ENCODE results near the gene CERK.

Gene CERK

DNA sequence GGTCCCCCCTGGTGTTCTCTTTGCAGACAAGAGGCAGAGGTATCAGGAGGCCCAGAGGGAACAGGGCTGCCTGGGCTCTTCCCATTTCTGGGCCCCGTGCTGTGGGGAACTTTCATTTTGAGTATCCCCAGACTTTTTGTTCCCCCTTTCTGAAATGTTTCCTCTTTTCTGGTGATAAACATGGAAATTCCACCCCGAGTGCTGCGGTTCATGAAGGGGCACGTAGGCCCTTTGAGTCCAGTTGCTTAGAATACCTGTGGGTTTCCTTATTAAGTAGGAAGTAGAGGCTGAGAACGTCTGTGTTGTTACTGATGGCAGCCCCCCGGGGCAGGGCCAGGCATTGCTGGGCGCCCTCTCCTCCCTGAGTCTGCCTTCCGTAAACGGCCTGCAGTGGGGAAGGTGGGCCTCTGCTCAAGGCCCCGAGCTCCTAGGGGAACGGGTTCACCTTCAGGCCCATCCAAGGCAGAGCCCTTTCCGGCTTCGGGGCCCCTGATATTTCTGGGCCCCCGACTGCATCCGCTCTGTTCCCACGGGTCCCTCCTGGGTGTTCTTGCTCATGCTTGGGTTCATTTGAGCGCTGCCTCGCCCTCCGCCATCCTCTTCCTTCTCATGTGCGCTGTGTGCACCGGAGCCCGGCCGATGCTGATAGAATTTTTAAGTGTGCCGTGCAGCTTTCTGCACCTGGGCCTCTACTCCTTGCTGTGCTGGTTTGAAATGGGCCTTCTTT, 36.4 kb upstream of the CERK start:
- no peak overlapping the region for H3K4me3 ChIP-seq (ENCODE audit: low read length)
- H3K36me3 ChIP-seq (ENCODE audit: insufficient read depth, low read length), result peaks cover 2% of the 10 kb centered on the region
- no peaks in the 10 kb centered on the region for H3K9me3 ChIP-seq (ENCODE audit: low read length)
- H3K4me1 ChIP-seq (ENCODE audit: insufficient read depth, low read length), result no peaks in the 10 kb centered on the region
- no peak overlapping the region for H2AFZ ChIP-seq (ENCODE audit: low read depth, low read length)
- H3K27me3 ChIP-seq (ENCODE audit: insufficient read depth, low read length), result no peaks in the 10 kb centered on the region

DNA sequence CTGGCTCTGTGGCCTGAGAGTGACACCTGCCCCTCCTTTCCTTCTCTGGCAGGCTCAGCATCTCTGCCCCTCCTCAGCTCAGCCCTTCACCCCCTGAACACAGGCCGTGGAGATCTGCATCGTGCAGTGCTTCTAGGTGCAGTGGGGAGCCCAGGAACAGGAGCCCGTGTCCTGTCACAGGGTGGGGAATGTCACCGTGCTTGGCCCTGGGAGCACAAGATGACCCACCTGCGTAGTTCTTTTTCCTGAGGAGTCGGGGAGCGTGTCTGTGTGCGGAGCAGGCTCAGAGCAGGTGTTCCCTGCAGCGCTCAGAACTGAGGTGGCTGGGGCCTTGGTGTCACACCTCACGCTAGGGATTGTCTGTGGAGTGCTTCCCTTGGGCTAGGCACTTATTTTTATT, 35.0 kb upstream of the CERK start:
- Histone ChIP-seq H3K9me3 (ENCODE audit: low read length) (no peaks in the 10 kb centered on the region), H3K36me3 (ENCODE audit: insufficient read depth, low read length) (peaks cover 2% of the 10 kb centered on the region)

DNA sequence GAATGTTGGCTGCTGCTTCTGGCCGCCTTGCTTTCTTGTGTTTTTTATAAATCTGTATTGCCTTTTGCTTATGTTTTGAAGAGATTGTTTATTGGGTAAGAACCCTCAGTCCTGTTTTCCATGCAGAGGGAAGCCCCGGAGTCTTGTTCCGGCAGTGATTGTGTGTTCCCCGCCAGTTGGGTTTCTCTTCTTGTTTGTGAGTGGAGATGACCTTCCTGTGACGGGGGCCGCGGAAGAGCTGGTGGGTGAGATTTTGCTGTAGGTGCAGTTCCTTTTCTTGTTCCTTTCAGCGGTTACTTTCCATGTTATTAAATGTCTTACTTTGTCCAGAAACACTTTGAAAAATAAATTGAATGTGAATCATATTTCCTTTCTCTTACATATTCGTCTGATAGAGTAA, 32.7 kb upstream of the CERK start:
- Histone ChIP-seq H2AFZ (ENCODE audit: low read depth, low read length) (no peak overlapping the region), H3K36me3 (ENCODE audit: insufficient read depth, low read length) (peaks cover 2% of the 10 kb centered on the region), H3K4me1 (ENCODE audit: insufficient read depth, low read length) (no peaks in the 10 kb centered on the region), H3K4me3 (ENCODE audit: low read length) (no peak overlapping the region), H3K9me3 (ENCODE audit: low read length) (no peaks in the 10 kb centered on the region), H3K27me3 (ENCODE audit: insufficient read depth, low read length) (no peaks in the 10 kb centered on the region)

More for the DNA sequence above, 35.0 kb upstream of the CERK start:
- Histone ChIP-seq H3K4me3 (ENCODE audit: low read length) (no peak overlapping the region), H2AFZ (ENCODE audit: low read depth, low read length) (no peak overlapping the region), H3K4me1 (ENCODE audit: insufficient read depth, low read length) (no peaks in the 10 kb centered on the region), H3K27me3 (ENCODE audit: insufficient read depth, low read length) (no peaks in the 10 kb centered on the region)

DNA sequence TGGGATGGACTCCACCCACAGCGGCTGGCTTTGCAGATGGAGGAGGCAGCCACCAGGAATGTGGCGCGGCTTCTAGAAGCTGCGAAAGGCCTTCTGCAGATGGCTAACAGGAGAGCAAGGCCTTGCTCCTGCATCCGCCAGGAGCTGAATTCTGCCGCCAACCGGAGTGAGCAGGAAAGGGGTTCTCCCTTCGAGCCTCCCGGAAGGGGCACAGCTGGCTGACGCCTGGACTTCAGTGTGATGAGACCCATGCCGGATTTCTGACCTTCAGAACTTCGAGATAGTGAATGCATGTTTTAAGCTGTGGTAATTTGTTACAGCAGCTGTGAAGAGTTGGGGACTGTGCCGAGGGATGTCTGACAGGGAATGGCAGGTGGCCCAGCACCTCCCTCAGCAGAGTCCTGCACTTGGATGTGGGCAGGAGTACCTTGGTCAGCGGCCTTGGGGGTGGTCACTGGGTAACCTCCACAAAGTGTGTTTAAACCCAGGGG, 32.1 kb upstream of the CERK start:
- no peak overlapping the region for H3K4me3 ChIP-seq (ENCODE audit: low read length)
- no peak overlapping the region for H2AFZ ChIP-seq (ENCODE audit: low read depth, low read length)
- no peaks in the 10 kb centered on the region for H3K4me1 ChIP-seq (ENCODE audit: insufficient read depth, low read length)
- peaks cover 2% of the 10 kb centered on the region for H3K36me3 ChIP-seq (ENCODE audit: insufficient read depth, low read length)
- H3K9me3 ChIP-seq (ENCODE audit: low read length), result no peaks in the 10 kb centered on the region
- no peaks in the 10 kb centered on the region for H3K27me3 ChIP-seq (ENCODE audit: insufficient read depth, low read length)

DNA sequence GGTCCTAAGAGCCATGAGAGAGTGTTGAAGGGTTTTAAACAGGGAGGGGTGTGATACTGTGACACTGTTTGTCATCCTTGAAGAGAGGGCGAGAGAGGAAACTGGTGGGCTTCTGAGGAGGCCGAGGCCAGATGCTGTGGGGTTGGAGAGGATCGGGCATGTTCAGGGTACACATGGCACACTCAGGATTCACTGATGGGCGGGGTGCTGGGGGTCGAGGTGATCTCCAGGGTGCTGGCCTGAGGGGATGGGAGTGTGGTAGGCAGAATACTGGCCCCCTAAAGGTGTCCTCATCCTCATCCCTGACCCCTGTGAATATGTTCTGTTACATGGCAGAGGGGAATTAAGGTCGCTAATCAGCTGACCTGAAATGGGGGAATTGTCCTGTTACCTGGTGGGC, 31.7 kb upstream of the CERK start:
- H3K4me1 ChIP-seq (ENCODE audit: insufficient read depth, low read length), result no peaks in the 10 kb centered on the region
- H3K27me3 ChIP-seq (ENCODE audit: insufficient read depth, low read length), result no peaks in the 10 kb centered on the region
- H3K36me3 ChIP-seq (ENCODE audit: insufficient read depth, low read length), result peaks cover 4% of the 10 kb centered on the region
- H3K4me3 ChIP-seq (ENCODE audit: low read length), result no peak overlapping the region
- H2AFZ ChIP-seq (ENCODE audit: low read depth, low read length), result no peak overlapping the region
- H3K9me3 ChIP-seq (ENCODE audit: low read length), result no peaks in the 10 kb centered on the region

DNA sequence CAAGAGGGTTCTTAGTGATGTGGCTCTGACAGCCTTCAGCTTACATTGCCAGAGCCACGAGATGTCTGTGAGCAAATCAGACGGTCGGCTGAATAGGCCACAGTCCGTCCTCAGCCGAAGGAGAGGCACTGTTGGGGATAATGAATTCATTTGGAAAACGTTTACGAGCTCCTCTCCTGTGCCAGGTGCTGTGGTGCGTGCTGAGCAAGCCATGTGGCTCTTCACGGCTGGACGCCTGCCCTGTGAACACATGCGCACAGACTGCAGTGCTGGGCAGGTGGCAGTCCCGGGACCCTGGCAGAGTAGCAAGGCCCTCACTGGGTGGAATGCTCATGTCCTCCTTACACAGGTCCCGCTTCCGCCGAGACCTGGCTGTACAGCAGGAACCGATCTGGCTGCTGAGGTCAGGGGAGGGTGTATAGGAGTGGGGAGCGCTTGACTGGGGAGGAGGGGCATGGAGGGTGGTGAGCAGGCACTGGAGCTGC, 31.2 kb upstream of the CERK start:
- H3K4me3 ChIP-seq (ENCODE audit: low read length), result no peak overlapping the region
- H3K4me1 ChIP-seq (ENCODE audit: insufficient read depth, low read length), result no peaks in the 10 kb centered on the region
- no peaks in the 10 kb centered on the region for H3K9me3 ChIP-seq (ENCODE audit: low read length)
- peaks cover 4% of the 10 kb centered on the region for H3K36me3 ChIP-seq (ENCODE audit: insufficient read depth, low read length)
- H3K27me3 ChIP-seq (ENCODE audit: insufficient read depth, low read length), result no peaks in the 10 kb centered on the region
- H2AFZ ChIP-seq (ENCODE audit: low read depth, low read length), result no peak overlapping the region

DNA sequence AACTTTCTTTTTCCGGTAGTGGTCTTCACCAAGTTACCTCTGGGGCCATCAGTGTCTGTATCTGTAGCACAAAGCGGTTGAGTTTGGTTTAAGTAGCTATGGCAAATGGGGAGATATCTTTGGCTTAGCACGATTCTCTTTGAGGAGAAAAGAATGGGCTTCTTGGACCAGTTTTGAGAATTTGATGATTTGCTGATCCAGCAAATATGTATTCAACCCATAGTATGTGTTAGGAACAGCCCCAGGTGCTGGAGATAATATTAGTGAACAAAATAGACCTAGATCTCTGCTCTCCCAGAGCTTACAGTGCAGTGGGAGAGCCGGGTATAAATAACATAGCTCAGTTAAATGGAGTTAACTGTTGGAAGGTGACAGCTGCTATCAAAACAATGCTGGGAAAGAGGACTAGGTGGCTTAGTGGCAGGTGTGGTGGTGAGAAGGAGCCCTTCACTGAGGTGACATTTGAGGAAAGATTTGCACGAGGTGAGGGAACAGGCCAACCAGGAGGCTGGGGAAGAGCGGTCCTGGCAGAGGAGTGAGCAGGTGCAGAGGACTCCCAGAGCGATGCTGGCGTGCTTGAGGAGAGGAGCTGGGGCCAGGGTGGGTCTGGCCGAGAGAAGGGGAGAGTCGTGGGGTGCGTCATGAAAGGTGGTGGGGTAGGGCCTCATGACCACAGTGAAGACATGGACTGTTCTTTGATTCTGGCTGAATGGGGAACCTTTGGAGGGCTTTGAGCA, 29.4 kb upstream of the CERK start:
- Histone ChIP-seq H3K27me3 (ENCODE audit: insufficient read depth, low read length) (no peaks in the 10 kb centered on the region), H3K4me1 (ENCODE audit: insufficient read depth, low read length) (peaks cover 12% of the 10 kb centered on the region), H2AFZ (ENCODE audit: low read depth, low read length) (no peak overlapping the region), H3K4me3 (ENCODE audit: low read length) (no peak overlapping the region), H3K9me3 (ENCODE audit: low read length) (no peaks in the 10 kb centered on the region), H3K36me3 (ENCODE audit: insufficient read depth, low read length) (peaks cover 4% of the 10 kb centered on the region)

DNA sequence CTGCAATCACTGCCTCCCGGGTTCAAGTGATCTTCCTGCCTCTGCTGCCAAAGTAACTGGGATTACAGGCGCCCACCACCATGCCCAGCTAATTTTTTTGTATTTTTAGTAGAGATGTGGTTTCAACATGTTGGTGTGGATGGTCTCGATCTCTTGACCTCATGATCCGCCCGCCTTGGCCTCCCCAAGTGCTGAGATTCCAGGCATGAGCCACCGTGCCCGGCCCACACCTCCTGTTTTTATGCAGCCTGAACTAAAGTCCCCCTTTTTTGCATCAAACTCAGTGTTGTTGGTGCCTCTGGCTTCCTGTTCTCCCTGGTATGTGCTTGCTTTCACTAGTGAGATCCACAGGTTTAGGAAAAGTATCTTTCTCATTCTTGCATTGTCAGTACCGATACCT, 28.6 kb upstream of the CERK start:
- Histone ChIP-seq H3K36me3 (ENCODE audit: insufficient read depth, low read length) (peaks cover 4% of the 10 kb centered on the region), H3K9me3 (ENCODE audit: low read length) (no peaks in the 10 kb centered on the region), H2AFZ (ENCODE audit: low read depth, low read length) (no peak overlapping the region), H3K4me3 (ENCODE audit: low read length) (no peak overlapping the region), H3K4me1 (ENCODE audit: insufficient read depth, low read length) (peaks cover 12% of the 10 kb centered on the region), H3K27me3 (ENCODE audit: insufficient read depth, low read length) (no peaks in the 10 kb centered on the region)

DNA sequence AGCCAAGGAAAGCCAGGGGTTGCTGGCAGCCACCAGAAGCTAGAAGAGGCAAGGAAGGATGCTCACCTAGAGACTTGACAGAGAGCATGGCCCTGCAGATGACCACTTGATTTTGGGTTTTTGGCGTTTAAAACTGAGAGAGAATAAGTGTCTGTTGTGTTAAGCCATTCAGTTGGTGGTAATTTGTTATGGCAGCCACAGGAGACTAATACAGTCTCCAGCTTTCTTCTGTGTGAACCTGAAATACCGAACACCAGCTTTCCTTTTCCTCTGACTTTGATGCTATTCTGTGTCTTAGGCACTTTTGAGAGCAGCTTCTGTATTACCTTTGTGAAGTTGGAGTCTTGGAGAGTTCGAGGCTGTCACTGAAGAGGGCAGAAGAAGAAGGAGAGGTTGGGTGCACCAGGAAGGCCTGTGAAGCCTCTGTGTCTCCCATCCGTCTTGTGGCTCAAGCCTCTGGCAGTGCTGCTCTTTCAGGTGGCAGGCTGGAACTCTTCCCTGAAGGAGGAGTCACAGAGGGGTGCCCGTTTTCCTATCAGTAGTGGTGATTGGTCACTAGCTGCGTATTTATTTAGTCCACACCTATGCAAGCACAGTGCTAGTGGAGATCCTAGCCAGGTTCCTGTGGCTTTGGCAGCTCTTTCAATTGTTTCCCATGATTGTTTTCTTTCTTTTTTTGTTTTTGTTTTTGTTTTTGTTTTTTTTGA, 26.9 kb upstream of the CERK start:
- Histone ChIP-seq H3K9me3 (ENCODE audit: low read length) (no peaks in the 10 kb centered on the region), H3K36me3 (ENCODE audit: insufficient read depth, low read length) (peaks cover 2% of the 10 kb centered on the region), H2AFZ (ENCODE audit: low read depth, low read length) (no peak overlapping the region), H3K27me3 (ENCODE audit: insufficient read depth, low read length) (no peaks in the 10 kb centered on the region), H3K4me3 (ENCODE audit: low read length) (no peak overlapping the region), H3K4me1 (ENCODE audit: insufficient read depth, low read length) (peaks cover 20% of the 10 kb centered on the region)

DNA sequence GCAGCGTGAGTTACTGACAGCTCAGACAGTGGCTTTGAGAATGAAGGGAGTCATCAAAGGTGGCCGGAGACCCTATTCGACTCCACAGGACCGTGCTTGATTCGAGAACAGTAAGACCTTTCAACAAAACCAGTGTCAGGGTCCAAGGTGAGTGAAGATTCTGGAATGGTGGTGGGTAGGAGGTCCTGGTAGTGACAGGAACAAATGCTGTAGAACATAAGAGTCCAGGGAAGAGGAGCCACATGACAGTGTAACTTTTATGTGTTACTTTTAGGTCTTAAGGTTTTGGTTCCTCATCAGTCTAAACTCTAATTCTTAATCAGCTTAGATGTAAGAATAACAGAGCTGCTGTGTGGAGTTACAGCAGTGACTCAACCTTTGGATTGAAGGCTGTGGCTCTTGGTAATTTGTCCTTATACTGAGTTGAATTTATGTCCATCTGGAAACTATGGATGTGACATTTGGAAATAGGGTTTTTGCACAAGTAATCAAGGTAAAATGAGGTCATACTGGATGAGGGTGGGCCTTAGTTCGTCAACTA, 26.2 kb upstream of the CERK start:
- Histone ChIP-seq H3K4me1 (ENCODE audit: insufficient read depth, low read length) (peaks cover 20% of the 10 kb centered on the region), H2AFZ (ENCODE audit: low read depth, low read length) (no peak overlapping the region), H3K9me3 (ENCODE audit: low read length) (no peaks in the 10 kb centered on the region), H3K4me3 (ENCODE audit: low read length) (no peak overlapping the region), H3K27me3 (ENCODE audit: insufficient read depth, low read length) (no peaks in the 10 kb centered on the region), H3K36me3 (ENCODE audit: insufficient read depth, low read length) (peaks cover 2% of the 10 kb centered on the region)

DNA sequence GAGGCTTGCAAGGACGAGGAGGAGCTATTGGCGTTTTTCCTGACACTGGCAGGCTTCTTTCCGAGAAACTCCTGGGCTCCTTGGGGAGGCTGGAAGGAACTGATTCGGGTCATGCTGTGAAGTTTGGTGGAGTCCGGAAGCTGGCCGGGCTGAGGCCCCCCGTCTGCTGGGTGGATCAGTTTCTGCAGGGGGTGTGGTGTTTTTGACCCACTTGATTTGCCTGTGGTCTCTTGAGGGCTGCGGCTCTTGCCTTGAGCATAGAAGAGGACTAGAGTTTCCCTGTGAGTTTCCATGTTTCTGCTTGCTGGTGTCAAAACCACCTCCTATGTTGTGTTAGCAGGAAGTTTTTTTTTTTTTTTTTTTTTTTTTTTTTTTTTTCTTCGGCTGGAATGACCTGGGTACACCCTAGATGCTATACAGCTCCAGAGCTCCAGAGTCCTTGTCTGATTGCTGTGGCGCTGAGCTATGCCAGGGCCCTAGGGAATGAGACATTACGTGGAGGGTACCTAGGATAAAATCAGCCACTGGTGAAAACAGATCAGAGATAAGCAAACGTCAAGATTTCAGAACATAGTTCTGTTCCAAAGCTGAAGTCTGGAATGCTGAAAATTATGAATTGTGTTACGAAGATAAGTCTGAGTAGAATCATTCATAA, 25.1 kb upstream of the CERK start:
- peaks cover 20% of the 10 kb centered on the region for H3K4me1 ChIP-seq (ENCODE audit: insufficient read depth, low read length)
- no peak overlapping the region for H2AFZ ChIP-seq (ENCODE audit: low read depth, low read length)
- H3K36me3 ChIP-seq (ENCODE audit: insufficient read depth, low read length), result peaks cover 2% of the 10 kb centered on the region
- H3K9me3 ChIP-seq (ENCODE audit: low read length), result no peaks in the 10 kb centered on the region
- H3K27me3 ChIP-seq (ENCODE audit: insufficient read depth, low read length), result no peaks in the 10 kb centered on the region
- H3K4me3 ChIP-seq (ENCODE audit: low read length), result peak overlapping the region; percentile 61

DNA sequence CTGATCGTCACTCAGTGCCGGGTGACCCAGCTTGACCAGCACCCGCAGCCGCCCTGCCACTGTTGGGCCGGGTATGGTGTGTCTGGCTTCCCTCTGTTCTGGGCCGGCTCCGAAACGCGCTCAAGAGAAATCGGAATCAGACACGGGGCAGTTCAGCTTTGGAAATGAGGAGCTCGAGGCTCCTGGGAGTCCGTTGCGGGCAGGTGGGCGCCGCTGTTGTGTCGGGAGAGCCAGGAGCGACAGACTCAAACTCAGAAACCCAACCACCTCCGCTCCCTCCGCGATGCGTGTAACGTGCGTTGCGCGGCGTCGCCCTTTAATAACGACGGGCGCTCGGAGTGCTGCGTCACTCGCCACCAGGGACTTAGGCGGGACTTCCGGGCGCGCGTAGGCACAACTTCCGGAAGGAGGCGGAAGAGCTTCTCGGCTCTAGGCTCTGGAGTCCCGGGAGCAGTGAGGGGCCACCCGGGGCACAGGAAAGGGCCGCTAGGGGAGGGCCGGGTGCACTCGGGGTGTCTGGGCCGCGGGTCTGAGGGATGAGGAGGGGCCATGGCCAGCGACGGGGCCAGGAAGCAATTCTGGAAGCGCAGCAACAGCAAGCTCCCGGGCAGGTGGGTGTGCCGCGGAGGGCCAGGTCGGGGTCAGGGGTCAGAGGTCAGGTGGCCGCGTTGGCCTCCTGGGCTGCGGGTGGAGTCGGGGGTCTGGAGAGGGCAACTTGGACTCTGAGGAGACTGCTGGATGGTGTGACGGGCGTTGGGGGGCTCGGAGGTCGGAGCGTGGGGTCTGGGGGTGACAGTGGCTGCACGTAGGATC, 24.4 kb upstream of the CERK start, which contains the start of gene TBC1D22A:
TSS of gene TBC1D22A (plus strand) at position 413 of the 813 bp plus-strand sequence. CDS start at position 550, 137 bp downstream.
- Histone ChIP-seq H3K4me1 (ENCODE audit: insufficient read depth, low read length) (peaks cover 20% of the 10 kb centered on the region), H2AFZ (ENCODE audit: low read depth, low read length) (peak within 1 kb of the TSS; percentile 11), H3K27me3 (ENCODE audit: insufficient read depth, low read length) (no peaks in the 10 kb centered on the region), H3K36me3 (ENCODE audit: insufficient read depth, low read length) (peaks cover 2% of the 10 kb centered on the region), H3K4me3 (ENCODE audit: low read length) (peak within 1 kb of the TSS; percentile 61), H3K9me3 (ENCODE audit: low read length) (no peaks in the 10 kb centered on the region)

Measured in neuron (in vitro differentiated cells).